Measurements from ENCODE around the gene OGFRL1. TPM values are rescaled to one million over a fixed set of nuclear protein-coding genes. Genes with fewer than 3 reads are reported as not detected.

Gene OGFRL1
- total and polyA plus RNA-seq, 9 of the 15 experiments (the other 6 are each of a cell fraction or from before 2014, with no cell fraction given) = 0.01 to 0.07 (median 0.03) TPM

DNA sequence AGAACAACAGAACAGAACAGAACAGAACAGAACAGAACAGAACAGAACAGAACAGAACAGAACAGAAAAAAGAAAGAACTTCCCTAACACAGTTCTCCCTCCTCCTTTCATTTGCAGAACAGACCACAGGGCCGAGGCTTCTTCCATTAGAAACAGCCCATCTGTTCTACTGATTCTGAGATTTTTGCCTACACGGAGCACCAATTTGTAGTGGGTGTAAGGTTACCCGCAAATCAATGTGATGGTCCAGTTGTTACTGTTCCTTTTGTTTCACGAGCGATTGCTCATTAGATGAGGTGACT, 734 bp upstream of the OGFRL1 start:
- in situ Hi-C loops (cut with MboI) = no loop called here
- no TSS peak for BruUV-seq (replicated peaks)
- H3K9me3 ChIP-seq (replicated peaks; ENCODE audit: control insufficient read depth, insufficient read depth, low read depth, low read length) = no peaks in the 10 kb centered on the region
- H4K20me1 ChIP-seq (replicated peaks; ENCODE audit: control insufficient read depth, insufficient read depth, low read length) = no peaks in the 10 kb centered on the region
- H3K27me3 ChIP-seq (ENCODE audit: control insufficient read depth in 2 of 2, insufficient read depth in 2 of 2, low read length in 2 of 2) = no peaks in the 10 kb centered on the region
- 10% methylated on average over 5 of the region's 5 CpGs for WGBS (ENCODE audit: insufficient coverage, low coverage, missing lambda C conversion rate)
- H3K9me1 ChIP-seq (ENCODE audit: control insufficient read depth, insufficient read depth, low read length) = no peaks in the 10 kb centered on the region
- ChIA-PET POLR2A (no interaction called here), CTCF (ENCODE audit: low intra/inter-chr PET ratio) (no interaction called here)
- H2AFZ ChIP-seq (ENCODE audit: low read depth, low read length) = no peak overlapping the region
- TF ChIP-seq, protein P1, sequence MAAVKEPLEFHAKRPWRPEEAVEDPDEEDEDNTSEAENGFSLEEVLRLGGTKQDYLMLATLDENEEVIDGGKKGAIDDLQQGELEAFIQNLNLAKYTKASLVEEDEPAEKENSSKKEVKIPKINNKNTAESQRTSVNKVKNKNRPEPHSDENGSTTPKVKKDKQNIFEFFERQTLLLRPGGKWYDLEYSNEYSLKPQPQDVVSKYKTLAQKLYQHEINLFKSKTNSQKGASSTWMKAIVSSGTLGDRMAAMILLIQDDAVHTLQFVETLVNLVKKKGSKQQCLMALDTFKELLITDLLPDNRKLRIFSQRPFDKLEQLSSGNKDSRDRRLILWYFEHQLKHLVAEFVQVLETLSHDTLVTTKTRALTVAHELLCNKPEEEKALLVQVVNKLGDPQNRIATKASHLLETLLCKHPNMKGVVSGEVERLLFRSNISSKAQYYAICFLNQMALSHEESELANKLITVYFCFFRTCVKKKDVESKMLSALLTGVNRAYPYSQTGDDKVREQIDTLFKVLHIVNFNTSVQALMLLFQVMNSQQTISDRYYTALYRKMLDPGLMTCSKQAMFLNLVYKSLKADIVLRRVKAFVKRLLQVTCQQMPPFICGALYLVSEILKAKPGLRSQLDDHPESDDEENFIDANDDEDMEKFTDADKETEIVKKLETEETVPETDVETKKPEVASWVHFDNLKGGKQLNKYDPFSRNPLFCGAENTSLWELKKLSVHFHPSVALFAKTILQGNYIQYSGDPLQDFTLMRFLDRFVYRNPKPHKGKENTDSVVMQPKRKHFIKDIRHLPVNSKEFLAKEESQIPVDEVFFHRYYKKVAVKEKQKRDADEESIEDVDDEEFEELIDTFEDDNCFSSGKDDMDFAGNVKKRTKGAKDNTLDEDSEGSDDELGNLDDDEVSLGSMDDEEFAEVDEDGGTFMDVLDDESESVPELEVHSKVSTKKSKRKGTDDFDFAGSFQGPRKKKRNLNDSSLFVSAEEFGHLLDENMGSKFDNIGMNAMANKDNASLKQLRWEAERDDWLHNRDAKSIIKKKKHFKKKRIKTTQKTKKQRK (IDR thresholded peaks at IDR 0.05; ENCODE audit: borderline replicate concordance, low read depth, low read length) = no peak
- no peak for TF ChIP-seq ZNF586 (CRISPR knock-in tag; conservative IDR thresholded peaks at IDR 0.05)
- no peak for TF ChIP-seq U2AF2 (optimal IDR thresholded peaks at IDR 0.05; ENCODE audit: low read depth, low read length)
- TF ChIP-seq, protein P2, sequence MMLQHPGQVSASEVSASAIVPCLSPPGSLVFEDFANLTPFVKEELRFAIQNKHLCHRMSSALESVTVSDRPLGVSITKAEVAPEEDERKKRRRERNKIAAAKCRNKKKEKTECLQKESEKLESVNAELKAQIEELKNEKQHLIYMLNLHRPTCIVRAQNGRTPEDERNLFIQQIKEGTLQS (IDR thresholded peaks at IDR 0.05) = no peak
- TF ChIP-seq, protein P2 (CRISPR knock-in tag; conservative IDR thresholded peaks at IDR 0.05) = no peak
- no peak for TF ChIP-seq RBM25 (IDR thresholded peaks at IDR 0.05; ENCODE audit: low read depth, low read length, severe bottlenecking)
- TF ChIP-seq ZNF717 (CRISPR knock-in tag; IDR thresholded peaks at IDR 0.05) = no peak
- no peak for TF ChIP-seq PHTF2 (CRISPR knock-in tag; IDR thresholded peaks at IDR 0.05)
- no peak for TF ChIP-seq SMC3 (conservative IDR thresholded peaks at IDR 0.05; ENCODE audit: insufficient read depth, low read depth, low read length)
- no peak for TF ChIP-seq ZNF316 (IDR thresholded peaks at IDR 0.05)
- TF ChIP-seq, protein P3, sequence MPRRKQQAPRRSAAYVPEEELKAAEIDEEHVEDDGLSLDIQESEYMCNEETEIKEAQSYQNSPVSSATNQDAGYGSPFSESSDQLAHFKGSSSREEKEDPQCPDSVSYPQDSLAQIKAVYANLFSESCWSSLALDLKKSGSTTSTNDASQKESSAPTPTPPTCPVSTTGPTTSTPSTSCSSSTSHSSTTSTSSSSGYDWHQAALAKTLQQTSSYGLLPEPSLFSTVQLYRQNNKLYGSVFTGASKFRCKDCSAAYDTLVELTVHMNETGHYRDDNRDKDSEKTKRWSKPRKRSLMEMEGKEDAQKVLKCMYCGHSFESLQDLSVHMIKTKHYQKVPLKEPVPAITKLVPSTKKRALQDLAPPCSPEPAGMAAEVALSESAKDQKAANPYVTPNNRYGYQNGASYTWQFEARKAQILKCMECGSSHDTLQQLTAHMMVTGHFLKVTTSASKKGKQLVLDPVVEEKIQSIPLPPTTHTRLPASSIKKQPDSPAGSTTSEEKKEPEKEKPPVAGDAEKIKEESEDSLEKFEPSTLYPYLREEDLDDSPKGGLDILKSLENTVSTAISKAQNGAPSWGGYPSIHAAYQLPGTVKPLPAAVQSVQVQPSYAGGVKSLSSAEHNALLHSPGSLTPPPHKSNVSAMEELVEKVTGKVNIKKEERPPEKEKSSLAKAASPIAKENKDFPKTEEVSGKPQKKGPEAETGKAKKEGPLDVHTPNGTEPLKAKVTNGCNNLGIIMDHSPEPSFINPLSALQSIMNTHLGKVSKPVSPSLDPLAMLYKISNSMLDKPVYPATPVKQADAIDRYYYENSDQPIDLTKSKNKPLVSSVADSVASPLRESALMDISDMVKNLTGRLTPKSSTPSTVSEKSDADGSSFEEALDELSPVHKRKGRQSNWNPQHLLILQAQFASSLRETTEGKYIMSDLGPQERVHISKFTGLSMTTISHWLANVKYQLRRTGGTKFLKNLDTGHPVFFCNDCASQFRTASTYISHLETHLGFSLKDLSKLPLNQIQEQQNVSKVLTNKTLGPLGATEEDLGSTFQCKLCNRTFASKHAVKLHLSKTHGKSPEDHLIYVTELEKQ (CRISPR knock-in tag; IDR thresholded peaks at IDR 0.05) = no peak
- TF ChIP-seq ZNF583 (CRISPR knock-in tag; IDR thresholded peaks at IDR 0.05) = no peak
- TF ChIP-seq, protein P4, sequence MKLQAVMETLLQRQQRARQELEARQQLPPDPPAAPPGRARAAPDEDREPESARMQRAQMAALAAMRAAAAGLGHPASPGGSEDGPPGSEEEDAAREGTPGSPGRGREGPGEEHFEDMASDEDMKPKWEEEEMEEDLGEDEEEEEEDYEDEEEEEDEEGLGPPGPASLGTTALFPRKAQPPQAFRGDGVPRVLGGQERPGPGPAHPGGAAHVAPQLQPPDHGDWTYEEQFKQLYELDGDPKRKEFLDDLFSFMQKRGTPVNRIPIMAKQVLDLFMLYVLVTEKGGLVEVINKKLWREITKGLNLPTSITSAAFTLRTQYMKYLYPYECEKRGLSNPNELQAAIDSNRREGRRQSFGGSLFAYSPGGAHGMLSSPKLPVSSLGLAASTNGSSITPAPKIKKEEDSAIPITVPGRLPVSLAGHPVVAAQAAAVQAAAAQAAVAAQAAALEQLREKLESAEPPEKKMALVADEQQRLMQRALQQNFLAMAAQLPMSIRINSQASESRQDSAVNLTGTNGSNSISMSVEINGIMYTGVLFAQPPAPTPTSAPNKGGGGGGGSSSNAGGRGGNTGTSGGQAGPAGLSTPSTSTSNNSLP (IDR thresholded peaks at IDR 0.05; ENCODE audit: borderline replicate concordance, low read depth, low read length) = no peak
- DNase-seq (ENCODE audit: extremely low read depth in 1 of 4, low spot score in 3 of 4) (no peak), ATAC-seq (no peak), FAIRE-seq (no peak)
- intact Hi-C loops (cut with micrococcal nuclease) = no loop called here
- no peak overlapping the region for H3K4me3 ChIP-seq
- peaks cover 0 to 4% of the 10 kb centered on the region in 2 experiments; a peak in 1 of 5 replicates for H3K4me1 ChIP-seq (replicated peaks in 1 of 2; ENCODE audit: control insufficient read depth in 2 of 2, insufficient read depth in 2 of 2, low read length in 2 of 2)
- no peak overlapping the region for H3K27ac ChIP-seq (ENCODE audit: extremely low read depth, low read depth, low read length)
- H3K79me2 ChIP-seq (ENCODE audit: control insufficient read depth, insufficient read depth, low read length) = no peaks in the 10 kb centered on the region
- no peak overlapping the region for H3K4me2 ChIP-seq (ENCODE audit: insufficient read depth, low read length)
- no peak overlapping the region for H3K9ac ChIP-seq (ENCODE audit: insufficient read depth in 1 of 2, low read depth in 2 of 2, low read length in 2 of 2)
- no peaks in the 10 kb centered on the region for H3K36me3 ChIP-seq (ENCODE audit: control insufficient read depth, insufficient read depth, low read length)
